Measurements from ENCODE around the gene PBX3.

DNA sequence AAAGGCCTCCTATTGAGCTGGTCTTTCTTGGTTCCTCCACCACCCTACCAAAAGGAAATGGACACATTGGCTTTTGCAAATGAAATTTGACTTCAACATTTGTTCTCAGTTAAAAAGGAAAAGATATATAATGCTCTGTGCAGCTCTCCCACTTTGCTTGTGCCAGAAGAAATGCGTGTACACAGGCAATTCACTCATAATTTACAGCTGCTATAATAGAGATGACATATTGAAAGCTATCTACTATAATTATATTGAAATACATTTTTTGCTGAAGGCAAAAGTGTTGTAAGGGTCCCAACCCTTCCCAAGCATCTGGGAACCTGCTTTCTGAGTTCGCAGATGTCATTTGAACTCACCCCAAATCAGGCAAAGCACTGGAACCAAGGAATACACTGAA is 173.2 kb downstream of the PBX3 start:
- TF ChIP-seq POLR2AphosphoS5 (IDR thresholded peaks at IDR 0.05; ENCODE audit: low read depth, low read length), result no peak
- no peak for TF ChIP-seq TAF1 (IDR thresholded peaks at IDR 0.05; ENCODE audit: low read depth, low read length)
